ENCODE results near the gene DRC3. TPM values are rescaled to one million over a fixed set of nuclear protein-coding genes. Genes with fewer than 3 reads are reported as not detected.

DRC3 gene
- total RNA-seq, 1 experiment from 2014 or later = 0.68 TPM

GRCh38 chr17:17963694-17964436, 8.8 kb upstream of the DRC3 start:
- Histone ChIP-seq H3K79me1 (ENCODE audit: insufficient read depth, low read depth, low read length, poor library complexity, severe bottlenecking) (no peaks in the 10 kb centered on the region), H3K27me3 (ENCODE audit: insufficient read depth, low read length) (no peaks in the 10 kb centered on the region), H3K23me2 (ENCODE audit: insufficient read length, low read depth, low read length, poor library complexity, severe bottlenecking) (no peaks in the 10 kb centered on the region), H3K56ac (ENCODE audit: insufficient read length, low read depth, low read length) (no peak overlapping the region), H3K4ac (ENCODE audit: low read depth, low read length) (no peak overlapping the region), H2AK5ac (ENCODE audit: insufficient read length, low read length) (no peak overlapping the region), H3K18ac (ENCODE audit: insufficient read length, low read depth, low read length) (no peak overlapping the region), H3K23ac (ENCODE audit: insufficient read length, low read depth, low read length) (no peak overlapping the region), H2BK12ac (ENCODE audit: insufficient read length, low read depth, low read length) (no peak overlapping the region), H4K20me1 (ENCODE audit: control insufficient read depth, insufficient read depth, insufficient read length) (no peaks in the 10 kb centered on the region), H2AFZ (ENCODE audit: low read length) (no peak overlapping the region), H2BK5ac (ENCODE audit: insufficient read length, low read length) (no peak overlapping the region), H2BK20ac (ENCODE audit: low read depth, low read length, poor library complexity, severe bottlenecking) (no peak overlapping the region), H3K27ac (ENCODE audit: insufficient read length, low read depth, low read length) (no peak overlapping the region), H3K14ac (ENCODE audit: insufficient read depth, low read length) (no peak overlapping the region), H4K91ac (ENCODE audit: insufficient read length, low read depth, low read length) (no peak overlapping the region), H3T11ph (ENCODE audit: low read length) (no peak overlapping the region), H3K4me2 (ENCODE audit: insufficient read depth, insufficient read length, low read length) (no peak overlapping the region), H3K79me2 (ENCODE audit: insufficient read depth, low read length) (no peaks in the 10 kb centered on the region), H3K9ac (ENCODE audit: extremely low read depth, insufficient read length, low read length) (no peak overlapping the region), H2BK15ac (ENCODE audit: low read depth, low read length) (no peak overlapping the region), H4K5ac (ENCODE audit: insufficient read length, low read depth, low read length) (no peak overlapping the region), H4K8ac (replicated peaks; ENCODE audit: insufficient read length, low read depth, low read length) (no peak overlapping the region), H3K4me1 (ENCODE audit: insufficient read depth, low read length) (no peaks in the 10 kb centered on the region), H3K9me3 (ENCODE audit: control insufficient read depth, low read depth, low read length) (no peaks in the 10 kb centered on the region), H2BK120ac (ENCODE audit: low read depth, low read length, poor library complexity, severe bottlenecking) (no peak overlapping the region)
- Mint-ChIP-seq H3K36me3 (ENCODE audit: insufficient read depth in 1 of 3, low read depth in 3 of 3) (no peaks in the 10 kb centered on the region), H3K9me3 (no peaks in the 10 kb centered on the region), H3K27me3 (ENCODE audit: low read depth) (no peaks in the 10 kb centered on the region), H3K27ac (no peak overlapping the region), H3K4me1 (peaks cover 10 to 13% of the 10 kb centered on the region in 2 experiments), H3K4me3 (no peak overlapping the region)
- no CpG with 5 or more reads among the region's 7 CpGs for WGBS (ENCODE audit: extremely low coverage, insufficient read length, low lambda C conversion rate)
- no peak for DNase-seq
- no peak for TF ChIP-seq CTCF (conservative IDR thresholded peaks at IDR 0.05)
